Left lung (tissue), 10 donors: ENCODE data around the gene STIMATE. TPM values are rescaled to one million over a fixed set of nuclear protein-coding genes. Genes with fewer than 3 reads are reported as not detected.
A peak's percentile ranks its signal among the peaks of the same experiment; 100 is the strongest.

ENCODE experiments used
- ATAC-seq: fragments of 200-7000 bp; cut with Tn5 transposase; one replicate; pipeline ENCODE4 v1.9.1; 2020; ENCODE audit warnings: moderate library complexity
- DNase-seq, 4 donors: peaks; one replicate each; pipeline ENCODE4 v3.0.0-alpha.2; 2013 to 2020
- H3K27ac ChIP-seq, 2 donors: fragments of 200-600 bp; sonication (generic) in 1 of 2; one replicate each; pipeline versions ENCODE4 v1.5.0 to v1.8.0; 2020 to 2021
- H3K27me3 ChIP-seq, 2 donors: fragments of 200-600 bp; sonication (generic) in 1 of 2; one replicate each; pipeline versions ENCODE4 v1.5.0 to v1.8.0; 2020 to 2021
- H3K36me3 ChIP-seq, 2 donors: fragments of 200-600 bp; sonication (generic) in 1 of 2; one replicate each; pipeline versions ENCODE4 v1.5.0 to v1.8.0; 2020 to 2021
- H3K4me1 ChIP-seq, 2 donors: fragments of 200-600 bp; one replicate each; pipeline ENCODE4 v1.8.0; 2021
- H3K4me3 ChIP-seq, 2 donors: fragments of 200-600 bp; sonication (generic) in 1 of 2; one replicate each; pipeline versions ENCODE4 v1.5.0 to v1.8.0; 2020 to 2021; ENCODE audit warnings: mild to moderate bottlenecking in 1 of 2
- H3K9me3 ChIP-seq, 2 donors: fragments of 200-600 bp; sonication (generic) in 1 of 2; one replicate each; pipeline versions ENCODE4 v1.5.0 to v1.8.0; 2020 to 2021
- intact Hi-C, 2 donors: fragments of 100-400 bp; cut with DNase I; formaldehyde crosslinking; loops; one replicate each; pipeline versions ENCODE4 v1.11.2 to v1.14.2; 2022
- polyA plus RNA-seq, 6 donors: library from polyadenylated mRNA; unstranded; fragments of 120-200 nt; gene quantifications; one replicate each; pipeline ENCODE4 v1.2.1, GENCODE V29; 2013; ENCODE audit not compliant: insufficient read length in 6 of 6
- total RNA-seq, 2 donors: library from RNA; stranded (reverse); fragmentation: NEBNext Ultra II Directional; extraction: Animal tissue kit (Norgen Biotek cat#: 25700); gene quantifications; one replicate each; pipeline ENCODE4 v1.2.1, GENCODE V29; 2021
- TF ChIP-seq, protein P1 (sequence below), 2 donors: fragments of 200-600 bp; sonication (generic) in 1 of 2; IDR thresholded peaks; one replicate each; pipeline versions ENCODE4 v1.5.0 to v1.8.0; 2021; ENCODE audit warnings: antibody characterized with exemption in 2 of 2
- donor health status: DM: no; HTN: yes; CAD: no.
- donor health status: DM: no; HTN: no; CAD: no.

STIMATE gene
- total and polyA plus RNA-seq, 8 donors: 11.6 to 28.3 (median 15.8) TPM

DNA sequence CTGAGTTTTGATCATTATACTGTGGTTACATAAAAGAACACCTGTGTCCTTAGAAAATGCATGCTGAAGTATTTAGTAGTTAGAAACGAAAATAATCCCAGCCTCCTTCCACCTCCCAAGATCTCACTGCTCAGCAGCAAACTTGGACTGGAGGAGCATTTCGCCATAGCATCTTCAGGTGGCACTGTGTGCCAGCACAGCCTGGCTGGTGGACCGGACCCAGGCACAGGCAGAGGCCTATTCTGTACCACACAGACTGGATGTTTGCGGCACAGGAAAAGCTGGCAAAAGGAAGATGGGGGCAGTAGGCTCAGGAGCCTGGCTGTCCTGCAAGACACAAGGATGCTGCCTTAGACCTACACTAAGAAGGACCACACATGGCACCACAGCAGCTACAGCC is 10.2 kb downstream of the STIMATE start:
- Histone ChIP-seq H3K27me3 (no peaks in the 10 kb centered on the region), H3K4me3 (no peak overlapping the region), H3K4me1 (peaks cover 11 to 21% of the 10 kb centered on the region in 2 donors), H3K27ac (no peak overlapping the region), H3K36me3 (peaks cover 0 to 3% of the 10 kb centered on the region in 2 donors), H3K9me3 (no peaks in the 10 kb centered on the region)
- TF ChIP-seq, protein P1, sequence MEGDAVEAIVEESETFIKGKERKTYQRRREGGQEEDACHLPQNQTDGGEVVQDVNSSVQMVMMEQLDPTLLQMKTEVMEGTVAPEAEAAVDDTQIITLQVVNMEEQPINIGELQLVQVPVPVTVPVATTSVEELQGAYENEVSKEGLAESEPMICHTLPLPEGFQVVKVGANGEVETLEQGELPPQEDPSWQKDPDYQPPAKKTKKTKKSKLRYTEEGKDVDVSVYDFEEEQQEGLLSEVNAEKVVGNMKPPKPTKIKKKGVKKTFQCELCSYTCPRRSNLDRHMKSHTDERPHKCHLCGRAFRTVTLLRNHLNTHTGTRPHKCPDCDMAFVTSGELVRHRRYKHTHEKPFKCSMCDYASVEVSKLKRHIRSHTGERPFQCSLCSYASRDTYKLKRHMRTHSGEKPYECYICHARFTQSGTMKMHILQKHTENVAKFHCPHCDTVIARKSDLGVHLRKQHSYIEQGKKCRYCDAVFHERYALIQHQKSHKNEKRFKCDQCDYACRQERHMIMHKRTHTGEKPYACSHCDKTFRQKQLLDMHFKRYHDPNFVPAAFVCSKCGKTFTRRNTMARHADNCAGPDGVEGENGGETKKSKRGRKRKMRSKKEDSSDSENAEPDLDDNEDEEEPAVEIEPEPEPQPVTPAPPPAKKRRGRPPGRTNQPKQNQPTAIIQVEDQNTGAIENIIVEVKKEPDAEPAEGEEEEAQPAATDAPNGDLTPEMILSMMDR (IDR thresholded peaks at IDR 0.05): no peak
- ATAC-seq: no peak
- DNase-seq: no peak
- intact Hi-C loops: no loop called here

DNA sequence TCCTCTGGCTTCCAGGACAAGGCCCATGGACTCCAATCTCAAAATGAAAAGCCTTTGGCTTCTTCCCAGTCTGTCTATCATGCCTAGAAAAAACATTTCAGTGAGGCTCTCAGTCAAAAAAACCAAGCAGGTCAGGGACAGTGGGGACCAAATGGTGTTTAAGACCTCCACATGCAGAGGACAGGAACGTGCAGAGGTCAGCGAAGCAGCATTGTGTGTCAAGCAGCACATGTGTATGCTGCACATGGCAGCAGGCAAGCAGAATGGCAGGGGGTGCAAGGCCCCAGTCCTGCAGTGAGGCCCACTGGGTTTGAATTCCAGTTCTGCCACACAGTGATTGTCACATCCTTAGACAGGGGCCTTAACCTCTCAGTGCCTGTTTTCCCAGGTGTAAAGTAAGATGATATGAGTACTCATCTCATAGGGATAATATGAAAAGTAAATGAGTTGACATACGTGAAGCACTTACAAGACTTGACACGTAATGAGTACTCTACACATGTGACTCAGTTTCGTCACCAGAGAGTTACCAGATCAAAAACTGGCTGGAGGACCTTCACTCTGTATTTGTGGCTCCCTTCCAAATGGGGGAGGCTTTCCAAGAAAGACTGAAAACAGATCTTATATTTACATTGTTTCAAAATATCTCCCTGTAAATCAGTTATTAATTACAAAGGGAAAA is 11.2 kb downstream of the STIMATE start:
- Histone ChIP-seq H3K36me3 (peaks cover 0 to 3% of the 10 kb centered on the region in 2 donors), H3K4me1 (peaks cover 3 to 11% of the 10 kb centered on the region in 2 donors), H3K27me3 (no peaks in the 10 kb centered on the region), H3K9me3 (no peaks in the 10 kb centered on the region), H3K4me3 (no peak overlapping the region), H3K27ac (no peak overlapping the region)
- no peak for ATAC-seq
- TF ChIP-seq, protein P1 (IDR thresholded peaks at IDR 0.05): no peak
- DNase-seq: peak in 1 of 4 donors; percentile 27
- intact Hi-C loops: no loop called here

DNA sequence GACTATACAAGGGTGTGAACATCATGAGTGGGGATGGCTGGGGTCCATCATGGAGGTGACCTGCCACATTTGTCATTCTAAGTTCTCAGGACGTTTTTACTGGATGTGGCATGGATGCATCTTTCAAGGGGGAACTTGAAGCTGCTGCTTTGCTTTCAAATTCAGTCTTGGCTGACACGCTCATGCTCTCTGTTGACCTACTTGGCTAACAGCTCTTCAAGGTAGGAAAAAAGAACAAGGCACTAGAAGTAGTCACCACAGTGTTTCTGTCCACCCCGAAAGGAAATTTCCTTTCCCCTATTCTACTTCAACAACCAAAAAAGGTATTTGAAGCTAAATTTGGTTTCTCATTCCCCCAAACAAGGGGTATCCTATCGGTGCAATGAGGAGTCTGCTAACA is 15.0 kb downstream of the STIMATE start:
- DNase-seq (no peak), ATAC-seq (peak; percentile 68)
- Histone ChIP-seq H3K4me3 (no peak overlapping the region), H3K9me3 (no peaks in the 10 kb centered on the region), H3K4me1 (peaks cover 0 to 3% of the 10 kb centered on the region in 2 donors), H3K27ac (no peak overlapping the region), H3K36me3 (peaks cover 0 to 11% of the 10 kb centered on the region in 2 donors), H3K27me3 (no peaks in the 10 kb centered on the region)
- intact Hi-C loops: no loop called here
- TF ChIP-seq, protein P1 (IDR thresholded peaks at IDR 0.05): no peak

DNA sequence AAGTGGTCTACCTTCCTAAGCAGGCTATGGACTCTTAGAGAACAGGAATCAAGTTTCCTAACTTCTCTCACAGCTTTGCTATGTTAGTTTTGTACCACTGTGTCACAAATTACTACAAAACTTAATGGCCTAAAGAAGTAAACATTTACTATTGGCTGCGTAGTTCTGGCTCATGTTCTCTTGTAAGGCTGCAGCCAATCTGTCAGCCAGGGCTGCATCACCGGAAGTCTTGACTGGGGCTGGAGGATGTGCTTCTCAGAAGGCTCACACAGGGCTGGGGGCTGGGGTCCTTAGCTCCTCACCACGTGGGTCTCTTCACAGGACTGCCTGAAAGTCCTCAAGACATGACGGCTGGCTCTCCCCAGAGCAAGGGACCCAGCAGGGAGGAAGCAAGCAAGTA is 15.5 kb downstream of the STIMATE start:
- ATAC-seq (peak; percentile 25), DNase-seq (peak in 1 of 4 donors; percentile 58)
- intact Hi-C loops: no loop called here
- no peaks in the 10 kb centered on the region for H3K9me3 ChIP-seq
- peaks cover 0 to 2% of the 10 kb centered on the region in 2 donors for H3K4me1 ChIP-seq
- H3K36me3 ChIP-seq: peaks cover 0 to 11% of the 10 kb centered on the region in 2 donors
- TF ChIP-seq, protein P1 (IDR thresholded peaks at IDR 0.05): no peak
- no peaks in the 10 kb centered on the region for H3K27me3 ChIP-seq
- H3K27ac ChIP-seq: no peak overlapping the region
- H3K4me3 ChIP-seq: no peak overlapping the region

DNA sequence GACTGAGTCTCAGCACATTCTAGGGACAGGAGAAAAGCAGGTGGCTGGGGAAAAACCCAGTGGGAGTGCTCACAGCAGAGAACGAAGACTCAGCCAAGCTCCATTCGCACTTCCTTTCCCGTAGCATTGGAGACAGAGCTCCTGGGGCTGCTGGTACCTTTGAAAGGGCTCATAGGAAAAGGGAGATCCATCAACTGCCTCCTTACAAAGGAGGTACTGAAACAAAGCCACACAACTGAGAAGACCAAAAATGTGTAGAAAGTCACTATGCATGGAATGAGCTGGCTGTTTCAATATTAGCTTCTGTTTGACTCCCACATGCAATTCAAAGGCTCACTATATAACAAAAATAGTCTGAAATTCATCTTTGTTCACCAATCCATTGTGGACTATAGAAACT is 16.9 kb downstream of the STIMATE start:
- intact Hi-C loops: no loop called here
- Histone ChIP-seq H3K4me1 (peaks cover 0 to 4% of the 10 kb centered on the region in 2 donors), H3K36me3 (peaks cover 0 to 8% of the 10 kb centered on the region in 2 donors), H3K27ac (no peak overlapping the region), H3K4me3 (no peak overlapping the region), H3K9me3 (no peaks in the 10 kb centered on the region), H3K27me3 (no peaks in the 10 kb centered on the region)
- TF ChIP-seq, protein P1 (IDR thresholded peaks at IDR 0.05): no peak
- DNase-seq (no peak), ATAC-seq (no peak)
